HG02610 (cell line): ENCODE measurements around the gene ZC3H18.
A peak's percentile ranks its signal among the peaks of the same experiment; 100 is the strongest.

Experiments used
- ATAC-seq: cut with Tn5 transposase; IDR thresholded peaks from one replicate; pipeline ENCODE4 v1.9.1; 2021; ENCODE audit warnings: mild to moderate bottlenecking, moderate library complexity; ENCODE audit not compliant: unreplicated experiment

The ZC3H18 gene

GRCh38 chr16:88619859-88620815 lies 49.9 kb downstream of the ZC3H18 start:
- ATAC-seq: no peak

GRCh38 chr16:88622125-88622524 lies 51.9 kb downstream of the ZC3H18 start:
- no peak for ATAC-seq

DNA sequence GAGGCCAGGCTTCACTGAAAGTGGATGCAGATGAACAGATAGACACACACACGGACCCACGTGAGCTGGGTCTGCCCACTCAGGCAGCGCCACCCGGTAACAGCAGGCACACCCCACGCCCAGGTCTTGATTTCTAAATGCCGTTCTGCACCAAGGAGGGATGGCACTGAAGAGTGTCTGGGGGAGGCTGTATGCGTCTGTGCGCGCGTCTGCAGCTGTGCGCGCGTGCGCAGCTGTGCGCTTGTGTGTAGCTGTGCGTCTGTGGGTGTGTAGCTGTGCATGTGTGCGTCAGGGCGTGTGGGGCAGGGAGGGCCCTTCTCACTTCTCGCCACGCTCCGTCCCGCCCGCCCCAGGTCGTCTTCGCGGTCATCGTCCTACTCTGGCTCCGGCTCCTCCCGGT lies 52.7 kb downstream of the ZC3H18 start:
- ATAC-seq: no peak

DNA sequence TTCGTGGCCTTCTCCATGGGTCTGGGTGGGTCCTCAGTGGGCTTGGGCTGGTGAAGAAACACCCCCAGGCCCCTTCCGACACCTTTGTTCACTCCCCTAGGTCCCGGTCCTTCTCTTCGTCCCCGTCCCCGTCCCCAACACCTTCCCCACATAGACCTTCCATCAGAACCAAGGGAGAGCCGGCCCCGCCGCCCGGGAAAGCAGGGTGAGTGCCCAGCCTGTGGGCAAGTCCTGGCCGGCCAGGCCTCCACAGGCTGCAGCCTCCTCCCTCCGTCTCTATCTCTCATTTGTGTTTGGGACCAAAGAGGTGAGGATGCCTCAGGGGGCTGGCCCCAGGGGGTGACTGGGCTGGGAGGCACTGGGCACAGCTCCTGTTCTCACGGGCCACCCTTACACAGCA lies 53.7 kb downstream of the ZC3H18 start:
- ATAC-seq: no peak

GRCh38 chr16:88624481-88624880 lies 54.3 kb downstream of the ZC3H18 start:
- ATAC-seq: no peak

DNA sequence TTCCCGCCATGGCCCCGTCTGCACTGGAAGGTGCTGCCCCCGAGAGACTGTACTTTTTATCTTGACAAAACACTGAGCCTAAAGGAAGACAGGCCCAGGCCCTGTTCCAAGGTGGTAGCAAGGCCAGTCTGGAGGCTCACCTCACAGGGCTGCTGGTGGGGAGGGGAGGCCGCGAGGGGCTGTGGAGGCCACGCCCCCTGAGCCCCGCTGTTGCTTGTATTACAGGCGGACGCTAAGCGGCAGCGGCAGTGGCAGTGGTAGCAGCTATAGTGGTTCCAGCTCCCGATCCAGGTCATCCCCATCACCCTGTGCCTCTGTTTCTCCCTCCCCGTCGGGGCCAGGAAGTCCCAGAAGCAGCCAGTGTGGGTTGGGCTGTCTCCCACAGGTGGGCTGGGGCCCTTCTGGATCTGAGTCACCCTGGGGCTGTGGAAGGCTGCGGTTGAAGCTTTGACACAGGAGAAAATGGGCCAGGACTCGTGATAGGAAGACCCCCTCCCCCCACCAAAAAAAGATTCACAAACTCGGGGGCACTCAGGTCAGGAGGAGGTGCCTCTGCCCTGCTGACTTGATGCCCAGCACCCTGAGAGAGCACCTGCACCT lies 54.9 kb downstream of the ZC3H18 start:
- no peak for ATAC-seq

DNA sequence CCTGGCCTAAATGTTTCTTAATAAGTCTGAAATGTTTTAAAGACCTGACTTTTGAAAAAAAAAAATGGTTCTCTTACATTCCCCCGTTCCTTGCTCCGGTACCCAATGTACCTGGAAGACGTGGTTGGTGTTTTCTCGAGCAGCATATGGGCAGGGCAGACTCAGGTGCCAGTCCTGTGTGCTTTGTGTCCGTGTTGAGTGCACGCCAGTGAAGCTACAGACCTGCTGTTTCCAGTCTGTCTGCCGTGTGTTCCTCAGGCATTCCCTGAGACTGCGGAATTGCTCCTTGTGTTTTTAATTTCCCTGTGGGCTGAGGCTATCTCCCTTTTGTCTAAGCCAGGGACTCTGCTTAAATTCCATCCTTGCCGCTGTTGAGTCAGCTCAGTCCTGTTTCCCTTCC lies 56.4 kb downstream of the ZC3H18 start:
- no peak for ATAC-seq

GRCh38 chr16:88627531-88628411 lies 57.6 kb downstream of the ZC3H18 start:
- ATAC-seq: no peak

DNA sequence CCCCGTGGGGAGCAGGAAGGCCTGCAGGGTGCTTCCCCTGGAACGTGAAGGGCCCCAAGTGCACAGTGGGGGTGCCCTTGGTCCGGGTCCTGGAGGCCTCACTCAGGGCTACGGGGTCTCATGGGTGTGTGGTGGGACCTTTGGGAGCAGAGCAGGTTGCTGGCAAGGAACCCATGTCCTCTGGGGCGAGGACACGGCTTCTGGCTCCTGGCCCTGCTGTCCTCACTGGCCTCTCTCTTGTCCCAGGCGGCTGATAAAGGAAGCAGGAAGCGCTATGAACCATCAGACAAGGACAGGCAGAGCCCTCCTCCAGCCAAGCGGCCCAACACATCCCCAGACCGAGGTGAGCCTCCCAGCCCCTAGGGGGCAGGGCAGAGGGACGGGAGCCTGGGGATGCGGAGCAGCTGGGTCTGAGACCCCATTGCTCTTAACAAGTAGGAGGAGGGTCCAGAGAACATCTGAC lies 58.3 kb downstream of the ZC3H18 start:
- no peak for ATAC-seq

- ATAC-seq: no peak
These were observed 59.6 kb downstream of the ZC3H18 start for GRCh38 chr16:88629835-88630234.

- no peak for ATAC-seq
These were observed 60.2 kb downstream of the ZC3H18 start for GRCh38 chr16:88630433-88630832.

- ATAC-seq: no peak
These were observed 60.7 kb downstream of the ZC3H18 start for GRCh38 chr16:88630941-88631340.

DNA sequence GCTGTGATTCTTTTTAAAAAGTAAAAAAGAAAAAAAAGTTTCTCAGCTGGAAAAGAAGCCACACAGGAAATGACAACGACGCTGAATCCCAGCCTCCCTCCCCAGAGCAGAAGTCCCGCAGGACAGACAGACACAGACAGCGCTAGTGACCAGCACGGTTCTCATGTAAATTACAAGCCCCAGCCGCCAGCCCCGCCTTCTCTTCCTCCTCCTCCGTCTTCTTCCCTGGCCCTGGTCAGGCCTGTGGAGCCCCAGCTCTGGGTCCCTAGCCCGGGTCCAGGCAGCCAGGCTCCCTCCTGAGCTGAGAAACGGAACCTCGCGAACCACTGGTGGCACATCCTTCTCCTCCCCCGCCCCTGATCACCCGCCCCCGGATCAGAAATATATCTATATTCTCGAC lies 61.2 kb downstream of the ZC3H18 start:
- ATAC-seq: no peak

- ATAC-seq: no peak
These were observed 61.9 kb downstream of the ZC3H18 start for GRCh38 chr16:88631920-88632586.

- ATAC-seq: no peak
These were observed 62.4 kb downstream of the ZC3H18 start for GRCh38 chr16:88632587-88632930.

DNA sequence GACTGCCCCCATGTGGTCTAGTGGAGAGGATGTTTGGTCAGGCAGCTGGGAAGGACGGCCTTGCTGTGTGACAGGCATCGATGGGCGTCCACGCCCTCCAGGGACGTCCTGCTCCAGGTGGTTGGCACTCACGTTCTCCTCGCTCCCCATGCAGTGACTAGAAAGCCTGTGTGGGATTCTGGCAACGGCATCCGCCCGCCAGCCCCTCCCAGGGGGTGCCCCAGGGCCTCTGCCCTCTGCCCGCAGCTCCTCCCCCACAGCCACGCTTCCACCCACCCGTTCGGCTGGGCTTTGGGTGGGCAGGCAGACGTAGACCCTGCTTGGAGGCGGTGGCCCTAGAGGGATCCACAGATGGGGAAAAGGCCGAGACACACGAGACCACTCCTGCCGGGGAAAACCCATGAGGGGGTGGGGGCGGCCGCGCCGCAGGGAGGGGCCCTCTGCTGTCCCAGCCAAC lies 63.5 kb downstream of the ZC3H18 start:
- ATAC-seq: peak; percentile 30

GRCh38 chr16:88634141-88634993 lies 64.2 kb downstream of the ZC3H18 start:
- peak; percentile 31 for ATAC-seq

GRCh38 chr16:88634994-88635670 lies 64.9 kb downstream of the ZC3H18 start:
- ATAC-seq: no peak

DNA sequence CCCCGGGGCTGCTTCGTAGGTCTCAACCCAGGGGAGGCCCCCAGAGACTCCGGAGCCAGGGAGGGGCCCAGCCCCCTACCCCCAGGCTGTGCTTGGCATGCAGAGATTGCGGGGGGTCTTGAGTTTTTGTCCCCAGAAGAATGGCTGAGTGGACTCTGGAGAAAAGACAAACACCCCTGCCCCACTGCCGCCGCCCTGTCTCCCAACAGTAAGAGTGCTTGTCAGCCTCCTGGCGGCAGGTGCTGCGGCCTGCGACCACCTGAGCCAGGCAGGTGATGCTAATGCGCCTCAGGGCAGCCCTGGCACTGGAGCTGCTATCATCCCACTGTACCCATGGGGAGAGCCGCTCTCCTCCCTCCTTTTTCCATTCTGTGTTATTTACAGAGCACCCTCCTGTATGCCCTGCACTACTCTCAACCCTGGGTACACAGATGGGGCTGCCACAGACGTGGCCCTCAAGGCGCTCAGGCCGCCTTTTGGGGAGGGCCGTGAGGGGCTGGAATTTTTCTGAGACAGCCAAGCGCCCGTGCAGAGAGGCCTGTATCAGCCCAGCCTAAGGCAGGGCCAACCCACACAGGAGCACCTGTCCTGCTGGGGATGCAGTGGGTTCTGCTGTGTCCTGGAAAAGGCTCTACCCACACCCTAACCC lies 65.6 kb downstream of the ZC3H18 start:
- ATAC-seq: no peak
